GM18519 (cell line): ENCODE data around the gene KIF6.

Experiments
- ATAC-seq: cut with Tn5 transposase; IDR thresholded peaks from one replicate; pipeline ENCODE4 v1.9.1; 2021; ENCODE audit warnings: mild to moderate bottlenecking, moderate library complexity; ENCODE audit not compliant: unreplicated experiment, low FRiP score

The KIF6 gene

GRCh38 chr6:39400026-39400425, 325.2 kb downstream of the KIF6 start:
- no peak for ATAC-seq

- ATAC-seq: no peak
Measured at GRCh38 chr6:39396854-39397253, 328.4 kb downstream of the KIF6 start.

GRCh38 chr6:39393075-39393474, 332.1 kb downstream of the KIF6 start:
- ATAC-seq: no peak

- no peak for ATAC-seq
Measured at GRCh38 chr6:39391182-39391581, 334.0 kb downstream of the KIF6 start.

- no peak for ATAC-seq
Measured at GRCh38 chr6:39389484-39389767, 335.8 kb downstream of the KIF6 start.

- ATAC-seq: peak; percentile 54
Measured at GRCh38 chr6:39388606-39389483, 336.4 kb downstream of the KIF6 start.

GRCh38 chr6:39387785-39388184, 337.4 kb downstream of the KIF6 start:
- ATAC-seq: no peak

- ATAC-seq: no peak
Measured at GRCh38 chr6:39386487-39386886, 338.7 kb downstream of the KIF6 start.

- ATAC-seq: no peak
Measured at GRCh38 chr6:39381550-39382140, 343.6 kb downstream of the KIF6 start.

GRCh38 chr6:39380837-39381549, 344.2 kb downstream of the KIF6 start:
- no peak for ATAC-seq

- ATAC-seq: no peak
Measured at GRCh38 chr6:39378960-39379425, 346.2 kb downstream of the KIF6 start.

GRCh38 chr6:39378175-39378959, 346.8 kb downstream of the KIF6 start:
- no peak for ATAC-seq

GRCh38 chr6:39377539-39377950, 347.7 kb downstream of the KIF6 start:
- no peak for ATAC-seq

GRCh38 chr6:39375405-39375804, 349.8 kb downstream of the KIF6 start:
- ATAC-seq: no peak

- no peak for ATAC-seq
Measured at GRCh38 chr6:39370390-39370789, 354.8 kb downstream of the KIF6 start.

GRCh38 chr6:39369987-39370386, 355.2 kb downstream of the KIF6 start:
- ATAC-seq: no peak

- no peak for ATAC-seq
Measured at GRCh38 chr6:39367700-39368099, 357.5 kb downstream of the KIF6 start.

- no peak for ATAC-seq
Measured at GRCh38 chr6:39366931-39367618, 358.1 kb downstream of the KIF6 start.

- no peak for ATAC-seq
Measured at GRCh38 chr6:39365281-39366074, 359.7 kb downstream of the KIF6 start.
